T-cell (primary cell): ENCODE data around the gene DTNB. TPM values are rescaled to one million over a fixed set of nuclear protein-coding genes. Genes with fewer than 3 reads are reported as not detected.
"Not testable (repeated sequence)": the region's sequence is repeated elsewhere in the genome, so short reads cannot be mapped to it uniquely, and the experiment has no call there.

ENCODE experiments used
- ATAC-seq, 4 experiments: fragments of 200-7000 bp in 3 of 4; fragments of 150-1000 bp in 1 of 4; cut with Tn5 transposase; replicated peaks in 1 of 4; 1 replicate in 3 of 4; 2 replicates in 1 of 4; pipeline ENCODE4 v1.10.0; 2021; ENCODE audit warnings: moderate library complexity in 3 of 4, mild to moderate bottlenecking in 2 of 4, moderate number of reproducible peaks in 1 of 4
- CTCF ChIA-PET, 2 donors: fragments of 300-600 bp; sonication (Branson Sonifier 250); formaldehyde crosslinking; loops; one replicate each; lab custom pipeline; 2022; ENCODE audit warnings: antibody characterized with exemption in 2 of 2; lab: Charles Lee
- POLR2A ChIA-PET, 2 donors: fragments of 300-600 bp; sonication (Branson Sonifier 250); formaldehyde crosslinking; loops; one replicate each; lab custom pipeline; 2022; ENCODE audit warnings: antibody characterized with exemption in 2 of 2; lab: Charles Lee
- DNase-seq, 35 experiments: peaks; one replicate each; pipeline versions ENCODE4 v3.0.0 to v3.0.0-alpha.2; 2013 to 2023
- H3K27ac ChIP-seq: one replicate; pipeline ENCODE4 v1.5.1; 2013; ENCODE audit warnings: low read length
- H3K27me3 ChIP-seq, 2 experiments: replicated peaks in 1 of 2; 1 replicate in 1 of 2; 2 replicates in 1 of 2; pipeline versions ENCODE4 v1.6.1 to v1.7.0; 2013; ENCODE audit warnings: low read length in 1 of 2, mixed read lengths in 1 of 2; ENCODE audit not compliant: control insufficient read depth in 2 of 2, insufficient read depth in 2 of 2; ENCODE audit errors: extremely low read depth in 1 of 2
- H3K36me3 ChIP-seq, 2 donors: 1 replicate in 1 of 2; 2 replicates in 1 of 2; pipeline versions ENCODE4 v1.6.1 to v1.7.0; 2013; ENCODE audit warnings: low read length in 1 of 2; ENCODE audit not compliant: control insufficient read depth in 2 of 2, insufficient read depth in 1 of 2; ENCODE audit errors: extremely low read depth in 1 of 2
- H3K4me1 ChIP-seq, 2 experiments: 1 replicate in 1 of 2; 2 replicates in 1 of 2; pipeline versions ENCODE4 v1.6.1 to v1.7.0; 2013; ENCODE audit warnings: low read length in 2 of 2, mixed read lengths in 1 of 2; ENCODE audit not compliant: insufficient read depth in 2 of 2, control insufficient read depth in 1 of 2; ENCODE audit errors: extremely low read depth in 1 of 2
- H3K4me3 ChIP-seq, 2 donors: 1 replicate in 1 of 2; 2 replicates in 1 of 2; pipeline versions ENCODE4 v1.5.1 to v1.7.0; 2013; ENCODE audit warnings: mild to moderate bottlenecking in 2 of 2, low read length in 1 of 2, moderate library complexity in 1 of 2; ENCODE audit not compliant: control insufficient read depth in 1 of 2; ENCODE audit errors: extremely low read depth in 1 of 2
- H3K9me3 ChIP-seq: 2 replicates; pipeline ENCODE4 v1.7.0; 2013
- H3K27ac Mint-ChIP-seq, 2 donors: one replicate each; pipeline ENCODE4 v1.8.0; 2020 to 2021; ENCODE audit warnings: mild to moderate bottlenecking in 2 of 2, mixed read lengths in 2 of 2
- H3K27me3 Mint-ChIP-seq, 2 donors: one replicate each; pipeline ENCODE4 v1.8.0; 2021 to 2022; ENCODE audit warnings: mixed read lengths in 2 of 2
- H3K36me3 Mint-ChIP-seq: one replicate; pipeline ENCODE4 v1.8.0; 2021; ENCODE audit warnings: mixed read lengths
- H3K4me1 Mint-ChIP-seq, 3 donors: one replicate each; pipeline ENCODE4 v1.8.0; 2020 to 2022; ENCODE audit warnings: mixed read lengths in 3 of 3, mild to moderate bottlenecking in 1 of 3
- H3K4me3 Mint-ChIP-seq, 3 donors: one replicate each; pipeline ENCODE4 v1.8.0; 2020 to 2022; ENCODE audit warnings: mild to moderate bottlenecking in 3 of 3, mixed read lengths in 3 of 3, moderate library complexity in 3 of 3
- H3K9me3 Mint-ChIP-seq, 3 donors: one replicate each; pipeline ENCODE4 v1.8.0; 2020 to 2022; ENCODE audit warnings: mixed read lengths in 3 of 3
- WGBS: methylation state at CpG from one replicate; pipeline ENCODE4 v1.1.5; 2013; ENCODE audit warnings: missing lambda C conversion rate; ENCODE audit not compliant: insufficient coverage; 5-methylcytosine and 5-hydroxymethylcytosine counted together
- total RNA-seq, 35 experiments: library from RNA in 6 of 35; stranded (reverse) in 6 of 35; fragments of 120-200 nt in 1 of 35; gene quantifications; one replicate each; pipeline versions ENCODE4 v1.2.1 to v1.2.4 and lab custom pipeline; 2013 to 2026

DTNB gene
- total RNA-seq, 5 donors from 2014 or later (not counting 1 experiment from before 2014, with no cell fraction given) = 33.4 to 45.7 (median 39.6) TPM

DNA sequence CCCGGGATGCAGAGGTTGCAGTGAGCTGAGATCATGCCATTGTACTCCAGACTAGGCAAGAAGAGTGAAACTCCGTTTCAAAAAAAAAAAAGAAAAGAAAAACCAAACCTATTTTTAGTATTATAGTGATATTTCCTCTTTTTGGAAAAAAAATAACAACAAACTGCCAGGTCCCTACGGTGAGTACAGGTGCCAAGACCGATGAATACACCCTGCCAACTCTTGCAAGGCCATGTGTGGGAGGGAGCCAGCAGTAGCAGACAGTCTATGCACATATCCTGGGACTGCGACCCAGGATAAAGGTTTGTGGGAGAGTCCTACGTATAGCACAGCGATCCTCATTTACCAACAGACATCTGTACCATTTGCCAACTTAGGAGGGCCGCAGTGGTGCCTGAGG is 262.1 kb downstream of the DTNB start:
- ChIA-PET POLR2A (interaction anchor here in 1 of 2 donors (0.5 to 0.6 kb wide), 2 partner anchors 142 to 1127 kb away, joined by 6 to 10 read pairs; no protein-coding TSS in a partner anchor), CTCF (interaction anchor here in 1 of 2 donors (0.7 kb wide), 1 partner anchor 56 kb away, joined by 3 read pairs; no protein-coding TSS in a partner anchor)
- Mint-ChIP-seq H3K27ac (no peak overlapping the region), H3K9me3 (no peaks in the 10 kb centered on the region), H3K36me3 (peaks cover 16% of the 10 kb centered on the region), H3K4me1 (peaks cover 0 to 6% (median 0%) of the 10 kb centered on the region in 3 donors), H3K27me3 (no peaks in the 10 kb centered on the region), H3K4me3 (no peak overlapping the region)
- Histone ChIP-seq H3K36me3 (no peaks in the 10 kb centered on the region), H3K4me1 (peaks cover 0 to 2% of the 10 kb centered on the region in 2 experiments), H3K27me3 (peaks cover 0 to 2% of the 10 kb centered on the region in 2 experiments), H3K9me3 (no peaks in the 10 kb centered on the region), H3K4me3 (no peak overlapping the region), H3K27ac (no peak overlapping the region)
- DNase-seq (no peak), ATAC-seq (no peak)
- 100% methylated on average over 1 of the region's 8 CpGs for WGBS

DNA sequence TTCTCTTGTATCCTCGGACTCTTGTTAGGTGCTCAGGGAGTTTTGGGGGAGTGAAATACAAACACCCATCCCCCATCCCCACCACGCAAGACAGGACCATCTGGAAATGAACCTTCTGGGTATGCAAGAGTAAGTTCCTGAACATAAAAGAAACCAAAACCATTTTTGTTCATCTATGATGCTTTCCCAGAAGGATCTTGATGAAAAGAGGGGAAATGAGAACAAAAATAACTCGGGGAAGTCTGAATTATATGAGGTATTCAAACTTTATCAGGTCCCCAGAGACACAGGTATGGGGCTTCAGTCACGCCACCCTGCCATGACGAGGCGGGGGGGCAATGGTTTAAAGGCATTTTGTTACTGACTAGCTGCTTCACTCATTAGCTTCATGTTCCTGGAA is 263.0 kb downstream of the DTNB start:
- 70% methylated on average over 2 of the region's 6 CpGs for WGBS
- Histone ChIP-seq H3K27me3 (peaks cover 0 to 2% of the 10 kb centered on the region in 2 experiments), H3K4me3 (no peak overlapping the region), H3K4me1 (peaks cover 0 to 2% of the 10 kb centered on the region in 2 experiments), H3K9me3 (no peaks in the 10 kb centered on the region), H3K27ac (no peak overlapping the region), H3K36me3 (no peaks in the 10 kb centered on the region)
- ChIA-PET POLR2A (interaction anchor here (0.6 to 0.7 kb wide), 2 partner anchors 26 to 1126 kb away, joined by 6 to 14 read pairs; no protein-coding TSS in a partner anchor), CTCF (no interaction called here)
- Mint-ChIP-seq H3K27ac (no peak overlapping the region), H3K4me1 (peaks cover 0 to 6% (median 0%) of the 10 kb centered on the region in 3 donors), H3K27me3 (no peaks in the 10 kb centered on the region), H3K4me3 (no peak overlapping the region), H3K9me3 (no peaks in the 10 kb centered on the region), H3K36me3 (peaks cover 16% of the 10 kb centered on the region)
- ATAC-seq = no peak
- no peak for DNase-seq

DNA sequence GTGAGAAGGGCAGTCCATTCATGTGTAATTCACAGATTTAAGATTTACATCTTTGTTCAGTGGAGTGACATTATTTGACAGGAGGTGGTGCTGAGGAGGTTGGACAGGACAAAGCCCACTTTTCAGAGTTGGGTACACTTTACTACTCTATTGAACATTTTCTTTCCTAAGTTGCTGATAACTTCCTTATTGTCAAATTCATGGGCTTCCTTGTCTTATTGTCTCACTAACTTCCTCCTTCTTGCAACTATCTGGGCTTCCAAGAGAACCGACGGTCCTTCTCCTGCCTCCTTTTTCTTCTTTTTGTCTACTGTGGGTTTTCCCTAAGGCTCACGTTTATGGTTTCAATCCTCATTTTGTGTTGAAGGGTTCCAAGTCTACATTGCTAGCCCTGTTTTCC is 263.9 kb downstream of the DTNB start:
- H3K27ac ChIP-seq = no peak overlapping the region
- H3K36me3 Mint-ChIP-seq = peaks cover 16% of the 10 kb centered on the region
- no peaks in the 10 kb centered on the region for H3K9me3 Mint-ChIP-seq

GRCh38 chr2:25409044-25409443 is 264.3 kb downstream of the DTNB start:
- Histone ChIP-seq H3K27ac (no peak overlapping the region), H3K9me3 (no peaks in the 10 kb centered on the region), H3K4me1 (peaks cover 0 to 3% of the 10 kb centered on the region in 2 experiments), H3K4me3 (no peak overlapping the region), H3K27me3 (peaks cover 0 to 2% of the 10 kb centered on the region in 2 experiments), H3K36me3 (no peaks in the 10 kb centered on the region)
- ChIA-PET POLR2A (no interaction called here), CTCF (no interaction called here)
- WGBS = 80% methylated on average over 1 of the region's 1 CpG
- no peak overlapping the region for H3K27ac Mint-ChIP-seq
- peaks cover 16% of the 10 kb centered on the region for H3K36me3 Mint-ChIP-seq
- H3K4me3 Mint-ChIP-seq = no peak overlapping the region
- DNase-seq = no peak
- H3K4me1 Mint-ChIP-seq = peaks cover 0 to 9% (median under 1%) of the 10 kb centered on the region in 3 donors
- no peak for ATAC-seq
- no peaks in the 10 kb centered on the region for H3K9me3 Mint-ChIP-seq
- no peaks in the 10 kb centered on the region for H3K27me3 Mint-ChIP-seq

More for the DNA sequence above, 263.9 kb downstream of the DTNB start:
- no CpG with 5 or more reads among the region's 3 CpGs for WGBS
- peaks cover 0 to 6% (median 0%) of the 10 kb centered on the region in 3 donors for H3K4me1 Mint-ChIP-seq
- H3K27me3 Mint-ChIP-seq = no peaks in the 10 kb centered on the region
- ChIA-PET POLR2A (no interaction called here), CTCF (no interaction called here)
- no peak for ATAC-seq
- H3K4me1 ChIP-seq = peaks cover 0 to 2% of the 10 kb centered on the region in 2 experiments
- no peak overlapping the region for H3K4me3 Mint-ChIP-seq
- no peaks in the 10 kb centered on the region for H3K36me3 ChIP-seq
- H3K27me3 ChIP-seq = peaks cover 0 to 2% of the 10 kb centered on the region in 2 experiments
- H3K4me3 ChIP-seq = no peak overlapping the region
- no peak overlapping the region for H3K27ac Mint-ChIP-seq
- no peak for DNase-seq
- H3K9me3 ChIP-seq = no peaks in the 10 kb centered on the region

GRCh38 chr2:25405611-25406295 is 267.6 kb downstream of the DTNB start:
- POLR2A ChIA-PET = no interaction called here
- Histone ChIP-seq H3K27ac (no peak overlapping the region), H3K4me3 (no peak overlapping the region), H3K9me3 (no peaks in the 10 kb centered on the region), H3K36me3 (no peaks in the 10 kb centered on the region), H3K4me1 (peaks cover 3 to 10% of the 10 kb centered on the region in 2 experiments), H3K27me3 (no peaks in the 10 kb centered on the region)
- whole genome bisulfite sequencing = 98% methylated on average over 9 of the region's 9 CpGs
- no peak for ATAC-seq
- Mint-ChIP-seq H3K9me3 (no peaks in the 10 kb centered on the region), H3K4me1 (peaks cover 15 to 28% (median 18%) of the 10 kb centered on the region in 3 donors), H3K36me3 (peaks cover 24% of the 10 kb centered on the region), H3K27ac (peak overlapping the region in 1 of 2 donors; percentile 52), H3K27me3 (no peaks in the 10 kb centered on the region), H3K4me3 (no peak overlapping the region)
- no peak for DNase-seq
- CTCF ChIA-PET = no interaction called here

- peak in 2 of 4 experiments; percentile 23 to 63 for ATAC-seq
- 94% methylated on average over 3 of the region's 13 CpGs for WGBS
- H3K9me3 Mint-ChIP-seq, H3K4me1 ChIP-seq, H3K4me3 Mint-ChIP-seq, H3K36me3 ChIP-seq, CTCF ChIA-PET, H3K27ac ChIP-seq, H3K27me3 ChIP-seq, DNase-seq, H3K27me3 Mint-ChIP-seq, H3K9me3 ChIP-seq, H3K4me3 ChIP-seq: not testable (repeated sequence)
- POLR2A ChIA-PET = interaction anchor here in 1 of 2 donors (0.6 kb wide), 1 partner anchor 25 kb away, joined by 7 read pairs; no protein-coding TSS in a partner anchor
- H3K36me3 Mint-ChIP-seq = peaks cover 26% of the 10 kb centered on the region
- H3K4me1 Mint-ChIP-seq = peaks cover 15 to 23% (median 18%) of the 10 kb centered on the region in 3 donors
- H3K27ac Mint-ChIP-seq = peak overlapping the region in 1 of 2 donors; percentile 60
Measured at GRCh38 chr2:25403120-25403760, 270.1 kb downstream of the DTNB start.
